Ectodermal cell (in vitro differentiated cells): ENCODE results near the gene AATK.

Experiments used
- H3K27ac ChIP-seq: 2 replicates; pipeline ENCODE4 v1.7.0; 2013; ENCODE audit warnings: mild to moderate bottlenecking, low read depth, low read length; ENCODE audit not compliant: insufficient read depth, poor library complexity, severe bottlenecking
- H3K27me3 ChIP-seq: 2 replicates; pipeline ENCODE4 v1.7.0; 2013; ENCODE audit warnings: mild to moderate bottlenecking, low read length; ENCODE audit not compliant: insufficient read depth, control insufficient read depth, poor library complexity, severe bottlenecking
- H3K36me3 ChIP-seq: one replicate; pipeline ENCODE4 v1.7.0; 2013; ENCODE audit warnings: low read length; ENCODE audit not compliant: control insufficient read depth, insufficient read depth
- H3K4me1 ChIP-seq: one replicate; pipeline ENCODE4 v1.7.0; 2013; ENCODE audit warnings: low read length; ENCODE audit not compliant: control insufficient read depth, insufficient read depth
- H3K4me3 ChIP-seq: 2 replicates; pipeline ENCODE4 v1.7.0; 2013; ENCODE audit warnings: low read depth, low read length, control low read depth; ENCODE audit not compliant: insufficient read depth
- H3K9me3 ChIP-seq: 2 replicates; pipeline ENCODE4 v1.7.0; 2013; ENCODE audit warnings: mild to moderate bottlenecking, low read length, moderate library complexity; ENCODE audit not compliant: control insufficient read depth
- WGBS, 2 experiments: methylation state at CpG; one replicate each; pipeline ENCODE4 v1.1.7; 2013; ENCODE audit warnings: missing lambda C conversion rate in 2 of 2; 5-methylcytosine and 5-hydroxymethylcytosine counted together

AATK gene

DNA sequence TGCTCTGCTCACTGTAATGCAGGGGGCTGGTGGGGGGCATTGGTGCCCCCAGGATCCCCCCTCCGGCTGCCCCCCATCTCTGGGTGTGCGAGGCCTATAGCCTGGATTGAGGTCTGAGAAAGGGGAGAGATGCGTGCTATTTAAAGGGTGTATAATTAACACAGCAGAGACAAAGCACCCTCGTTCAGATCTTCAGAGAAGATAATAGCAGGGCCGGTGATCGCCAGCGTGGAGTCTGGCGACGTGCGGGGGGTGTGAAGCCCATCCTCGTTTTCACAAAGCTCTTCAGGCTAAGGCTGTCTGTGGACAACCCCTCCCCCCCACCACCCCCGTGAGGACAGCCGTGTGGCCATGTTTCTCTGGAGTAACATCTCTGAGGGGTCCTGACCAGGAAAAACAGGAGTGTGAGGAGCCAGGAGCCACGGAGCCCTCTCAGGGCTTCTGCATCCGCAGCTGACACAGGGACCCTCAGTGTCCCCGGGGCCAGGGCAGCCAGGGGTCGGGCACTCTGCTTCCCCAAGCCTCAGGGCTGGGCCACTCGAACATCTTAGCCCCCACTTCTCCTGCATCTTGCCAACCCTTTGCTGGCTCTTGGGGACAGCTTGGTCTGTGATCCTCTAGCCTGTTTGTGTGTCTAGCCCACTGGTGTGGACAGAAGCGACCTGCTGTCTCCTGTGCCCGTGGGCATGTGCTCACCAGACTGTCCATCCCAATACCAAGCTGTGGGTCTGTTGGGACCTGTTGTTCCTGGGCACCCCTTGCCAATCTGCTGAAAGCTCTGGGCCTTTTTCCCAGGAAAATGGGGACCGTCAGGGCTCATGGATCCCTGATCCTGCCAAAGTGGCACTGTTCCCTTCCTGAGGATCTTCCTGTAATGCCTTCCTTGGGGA is 72.2 kb downstream of the AATK start:
- 78 to 85% methylated on average over 21 of the region's 21 CpGs for WGBS, 2 experiments
- no peaks in the 10 kb centered on the region for H3K9me3 ChIP-seq
- no peak overlapping the region for H3K4me3 ChIP-seq
- H3K36me3 ChIP-seq: no peaks in the 10 kb centered on the region
- H3K4me1 ChIP-seq: peaks cover 91% of the 10 kb centered on the region
- H3K27me3 ChIP-seq: no peaks in the 10 kb centered on the region
- H3K27ac ChIP-seq: peak overlapping the region; percentile 95

DNA sequence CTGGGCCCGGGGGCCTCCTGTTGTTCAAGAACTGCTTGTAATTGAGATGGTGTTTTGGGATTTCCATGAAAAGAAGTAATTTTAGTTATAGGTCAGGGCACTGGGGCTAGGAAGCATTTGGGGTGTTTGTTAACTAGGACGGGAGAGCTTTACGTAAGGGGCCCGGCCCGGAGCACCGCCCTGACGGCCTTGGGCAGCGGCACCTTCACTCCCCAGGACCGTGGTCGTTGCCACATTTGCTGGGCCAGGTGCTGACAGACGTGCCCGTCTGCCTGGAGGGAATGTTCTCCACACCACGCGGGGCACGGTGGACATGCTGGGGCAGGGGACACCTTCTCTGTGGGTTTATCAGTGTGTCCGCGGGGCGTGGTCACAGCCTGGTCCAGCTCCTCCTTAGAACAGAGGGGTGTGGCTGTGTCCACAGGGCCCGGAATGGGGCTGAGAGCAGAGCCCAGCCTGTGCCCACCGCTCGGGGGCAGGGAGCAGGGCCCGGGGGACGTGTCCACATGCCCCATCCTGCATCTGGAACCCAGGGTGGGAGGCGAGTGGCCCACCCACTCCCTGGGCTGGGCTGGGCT is 73.4 kb downstream of the AATK start:
- no peaks in the 10 kb centered on the region for H3K27me3 ChIP-seq
- WGBS, 2 experiments: 93 to 95% methylated on average over 24 of the region's 24 CpGs
- H3K4me3 ChIP-seq: no peak overlapping the region
- H3K4me1 ChIP-seq: peaks cover 84% of the 10 kb centered on the region
- no peak overlapping the region for H3K27ac ChIP-seq
- H3K9me3 ChIP-seq: no peaks in the 10 kb centered on the region
- H3K36me3 ChIP-seq: no peaks in the 10 kb centered on the region

DNA sequence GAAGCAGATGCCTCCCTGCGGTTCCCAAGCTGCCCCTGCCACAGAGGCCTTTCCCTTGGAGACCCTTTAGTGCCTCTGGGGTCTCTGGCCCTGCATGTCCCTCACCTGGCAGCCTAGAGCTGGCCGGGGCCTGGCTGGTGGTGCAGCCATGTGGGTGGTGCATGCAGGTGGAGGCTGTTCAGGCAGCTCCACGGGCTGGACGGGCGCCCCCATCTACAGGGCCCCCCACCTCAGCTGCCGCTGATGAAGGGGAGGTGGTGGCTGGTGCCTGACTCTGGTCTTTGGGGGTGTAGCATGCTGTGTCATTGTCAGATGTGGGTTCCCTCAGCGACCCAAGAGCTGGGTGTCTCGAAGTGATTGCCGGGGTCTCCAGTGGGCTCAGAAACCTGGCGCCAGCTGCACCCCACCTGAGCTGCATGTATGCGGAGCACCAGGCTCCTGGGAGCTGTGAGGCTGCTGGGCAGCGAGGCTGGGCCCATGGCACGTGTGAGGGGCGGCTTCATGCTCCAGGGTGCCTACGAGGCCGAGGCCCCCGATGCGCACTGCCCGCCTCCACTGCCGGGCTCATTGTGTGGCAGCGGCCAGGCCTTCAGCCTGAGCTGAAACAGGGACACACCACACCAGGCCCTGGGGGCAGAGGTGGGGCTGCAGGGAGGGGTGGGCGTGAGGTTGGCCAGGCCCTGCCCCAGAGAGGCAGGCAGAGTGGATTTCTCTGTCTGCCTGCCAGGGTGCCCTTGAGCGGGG is 74.1 kb downstream of the AATK start:
- no peaks in the 10 kb centered on the region for H3K9me3 ChIP-seq
- no peak overlapping the region for H3K4me3 ChIP-seq
- no peaks in the 10 kb centered on the region for H3K27me3 ChIP-seq
- 94% methylated on average over 23 of the region's 23 CpGs for WGBS, 2 experiments
- H3K36me3 ChIP-seq: no peaks in the 10 kb centered on the region
- H3K4me1 ChIP-seq: peaks cover 78% of the 10 kb centered on the region
- no peak overlapping the region for H3K27ac ChIP-seq

GRCh38 chr17:81091154-81091553 is 74.9 kb downstream of the AATK start:
- 79 to 85% methylated on average over 9 of the region's 9 CpGs for WGBS, 2 experiments
- H3K27me3 ChIP-seq: no peaks in the 10 kb centered on the region
- peaks cover 70% of the 10 kb centered on the region for H3K4me1 ChIP-seq
- no peak overlapping the region for H3K4me3 ChIP-seq
- no peaks in the 10 kb centered on the region for H3K9me3 ChIP-seq
- H3K36me3 ChIP-seq: peaks cover 7% of the 10 kb centered on the region
- no peak overlapping the region for H3K27ac ChIP-seq

- H3K27me3 ChIP-seq: no peaks in the 10 kb centered on the region
- H3K4me1 ChIP-seq: peaks cover 64% of the 10 kb centered on the region
- no peak overlapping the region for H3K4me3 ChIP-seq
- peaks cover 8% of the 10 kb centered on the region for H3K36me3 ChIP-seq
- H3K27ac ChIP-seq: no peak overlapping the region
- H3K9me3 ChIP-seq: no peaks in the 10 kb centered on the region
- 59 to 60% methylated on average over 25 to 26 of the region's 26 CpGs for WGBS, 2 experiments
These were observed 75.5 kb downstream of the AATK start for GRCh38 chr17:81090361-81091136.

GRCh38 chr17:81086789-81087551 is 79.1 kb downstream of the AATK start:
- peaks cover 10% of the 10 kb centered on the region for H3K36me3 ChIP-seq
- H3K4me1 ChIP-seq: peaks cover 31% of the 10 kb centered on the region
- 95 to 96% methylated on average over 32 of the region's 32 CpGs for WGBS, 2 experiments
- H3K27ac ChIP-seq: no peak overlapping the region
- H3K4me3 ChIP-seq: no peak overlapping the region
- no peaks in the 10 kb centered on the region for H3K27me3 ChIP-seq
- no peaks in the 10 kb centered on the region for H3K9me3 ChIP-seq

DNA sequence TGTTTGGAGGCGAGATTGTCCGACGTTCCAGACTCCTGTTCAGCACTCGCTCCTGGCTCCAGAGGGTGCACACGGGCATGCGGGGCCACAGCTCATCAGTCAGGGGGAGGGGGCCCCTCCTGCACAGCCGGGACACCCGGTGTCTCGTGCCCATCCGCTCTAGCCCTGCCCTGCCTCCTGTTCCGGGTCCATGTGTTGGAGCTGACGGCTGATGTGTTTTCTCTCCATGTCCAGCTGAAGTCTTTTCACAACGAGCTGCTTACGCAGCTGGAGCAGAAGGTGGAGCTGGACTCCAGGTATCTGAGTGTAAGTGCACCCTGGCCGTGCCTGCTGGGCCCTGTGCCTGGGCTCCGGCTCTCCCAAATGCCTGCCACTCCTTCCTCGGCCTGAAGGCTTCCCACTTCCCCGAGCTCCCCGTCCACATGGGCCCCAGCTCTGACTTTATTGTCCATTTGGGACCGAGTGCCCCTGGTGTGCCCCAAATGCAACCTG is 80.6 kb downstream of the AATK start:
- H3K36me3 ChIP-seq: peaks cover 10% of the 10 kb centered on the region
- no peak overlapping the region for H3K4me3 ChIP-seq
- no peaks in the 10 kb centered on the region for H3K9me3 ChIP-seq
- no peaks in the 10 kb centered on the region for H3K27me3 ChIP-seq
- 92 to 94% methylated on average over 20 of the region's 20 CpGs for WGBS, 2 experiments
- peaks cover 18% of the 10 kb centered on the region for H3K4me1 ChIP-seq
- no peak overlapping the region for H3K27ac ChIP-seq

- Histone ChIP-seq H3K27me3 (no peaks in the 10 kb centered on the region), H3K4me1 (peaks cover 18% of the 10 kb centered on the region), H3K4me3 (no peak overlapping the region), H3K36me3 (peaks cover 10% of the 10 kb centered on the region), H3K9me3 (no peaks in the 10 kb centered on the region), H3K27ac (no peak overlapping the region)
- 94% methylated on average over 26 of the region's 26 CpGs for WGBS, 2 experiments
These were observed 81.2 kb downstream of the AATK start for GRCh38 chr17:81084680-81085419.
